Measurements from ENCODE around the gene FGD2. TPM values are rescaled to one million over a fixed set of nuclear protein-coding genes. Genes with fewer than 3 reads are reported as not detected.

FGD2 gene
- total and polyA plus RNA-seq, 2 of the 4 experiments (the other 2 are of a cell fraction), result 0.07 TPM; not detected in 1

- Histone ChIP-seq H4K20me1 (ENCODE audit: insufficient read depth, low read length) (no peaks in the 10 kb centered on the region), H4K5ac (ENCODE audit: low read depth, low read length) (no peak overlapping the region), H3K27me3 (ENCODE audit: control insufficient read depth, insufficient read depth, low read length) (peaks cover 12% of the 10 kb centered on the region), H2BK15ac (ENCODE audit: low read depth, low read length) (no peak overlapping the region), H2BK20ac (ENCODE audit: low read depth, low read length) (no peak overlapping the region), H3K9me1 (ENCODE audit: insufficient read depth, low read length) (peaks cover 2% of the 10 kb centered on the region; the same call in 1 of the 2 replicates), H2AK5ac (ENCODE audit: low read depth, low read length) (no peak overlapping the region), H3K23ac (ENCODE audit: low read depth, low read length) (no peak overlapping the region; the same call in 1 of the 2 replicates), H3K9ac (ENCODE audit: low read depth, low read length) (no peak overlapping the region), H3K79me1 (ENCODE audit: low read depth in 1 of 2, low read length in 2 of 2) (no peaks in the 10 kb centered on the region), H2BK120ac (ENCODE audit: low read depth, low read length) (no peak overlapping the region), H3K14ac (replicated peaks; ENCODE audit: low read depth, low read length) (no peak overlapping the region; the same call in 1 of the 2 replicates), H4K8ac (ENCODE audit: low read depth in 2 of 2, low read length in 2 of 2) (no peak overlapping the region), H3K4me3 (ENCODE audit: insufficient read depth, low read depth, low read length) (no peak overlapping the region), H3K36me3 (ENCODE audit: control insufficient read depth, insufficient read depth, low read length) (no peaks in the 10 kb centered on the region), H3K4me1 (ENCODE audit: control insufficient read depth, insufficient read depth, low read length) (peaks cover under 1% of the 10 kb centered on the region; the same call in 1 of the 2 replicates), H3K9me3 (ENCODE audit: control insufficient read depth, insufficient read depth, low read length) (0 out of 2 replicates have a peak, but pooled peaks cover 2% of the 10 kb centered on the region), H3K56ac (ENCODE audit: extremely low read depth, insufficient read depth, low read length) (no peak overlapping the region), H3K4me2 (ENCODE audit: low read depth, low read length) (no peak overlapping the region), H3K4ac (ENCODE audit: low read depth, low read length) (no peak overlapping the region), H2AK9ac (replicated peaks; ENCODE audit: low read depth, low read length, poor library complexity) (peak overlapping the region; percentile 85), H3K27ac (ENCODE audit: insufficient read depth, low read length) (no peak overlapping the region), H2AFZ (replicated peaks; ENCODE audit: low read length, poor library complexity) (peak overlapping the region; percentile 46), H3K18ac (ENCODE audit: low read depth, low read length) (no peak overlapping the region), H4K91ac (ENCODE audit: insufficient read depth, low read depth, low read length) (no peak overlapping the region), H2BK5ac (ENCODE audit: low read depth, low read length, poor library complexity, severe bottlenecking) (no peak overlapping the region)
- DNase-seq (peak; percentile 31), ATAC-seq (ENCODE audit: low read depth) (peak; percentile 77)
- dilution Hi-C loops (cut with HindIII; ENCODE audit: low sequenced_read_pairs, unreplicated experiment), result no loop called here
- intact Hi-C loops (cut with micrococcal nuclease), result no loop called here
- WGBS, 2 experiments (ENCODE audit: extremely low coverage in 2 of 2, insufficient read length in 1 of 2), result 83% methylated on average over 2 of the region's 5 CpGs; no CpG with 5 or more reads in 1 of the 2 experiments
- POLR2A ChIA-PET (ENCODE audit: unreplicated experiment), result no interaction called here
- in situ Hi-C loops (cut with MboI; ENCODE audit: low sequenced_read_pairs), result no loop called here
- BruUV-seq (replicated peaks), result no TSS peak
- CTCF ChIA-PET, result interaction anchor here (0.7 to 2.7 kb wide), 2 partner anchors 11 to 238 kb away, joined by 3 to 13 read pairs; no protein-coding TSS in a partner anchor
- TF ChIP-seq CEBPB (IDR thresholded peaks at IDR 0.05; ENCODE audit: low read depth, low read length) (peak; percentile 57), MAFK (IDR thresholded peaks at IDR 0.05; ENCODE audit: low read depth, low read length) (peak; percentile 45), RFX5 (IDR thresholded peaks at IDR 0.05; ENCODE audit: low read depth, low read length) (no peak)
- TF ChIP-seq, protein P1, sequence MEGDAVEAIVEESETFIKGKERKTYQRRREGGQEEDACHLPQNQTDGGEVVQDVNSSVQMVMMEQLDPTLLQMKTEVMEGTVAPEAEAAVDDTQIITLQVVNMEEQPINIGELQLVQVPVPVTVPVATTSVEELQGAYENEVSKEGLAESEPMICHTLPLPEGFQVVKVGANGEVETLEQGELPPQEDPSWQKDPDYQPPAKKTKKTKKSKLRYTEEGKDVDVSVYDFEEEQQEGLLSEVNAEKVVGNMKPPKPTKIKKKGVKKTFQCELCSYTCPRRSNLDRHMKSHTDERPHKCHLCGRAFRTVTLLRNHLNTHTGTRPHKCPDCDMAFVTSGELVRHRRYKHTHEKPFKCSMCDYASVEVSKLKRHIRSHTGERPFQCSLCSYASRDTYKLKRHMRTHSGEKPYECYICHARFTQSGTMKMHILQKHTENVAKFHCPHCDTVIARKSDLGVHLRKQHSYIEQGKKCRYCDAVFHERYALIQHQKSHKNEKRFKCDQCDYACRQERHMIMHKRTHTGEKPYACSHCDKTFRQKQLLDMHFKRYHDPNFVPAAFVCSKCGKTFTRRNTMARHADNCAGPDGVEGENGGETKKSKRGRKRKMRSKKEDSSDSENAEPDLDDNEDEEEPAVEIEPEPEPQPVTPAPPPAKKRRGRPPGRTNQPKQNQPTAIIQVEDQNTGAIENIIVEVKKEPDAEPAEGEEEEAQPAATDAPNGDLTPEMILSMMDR (conservative IDR thresholded peaks at IDR 0.05; ENCODE audit: low read depth, low read length), result no peak
These were observed 1.4 kb downstream of the FGD2 start for GRCh38 chr6:37006793-37007339.
